22Rv1 (cell line): ENCODE data around the gene SIRPD.

Source experiments
- H3K27ac ChIP-seq: fragments of 450-650 bp; 2 replicates; pipeline ENCODE4 v1.5.1; 2017
- ZFX ChIP-seq: fragments of 450-650 bp; IDR thresholded peaks from 2 replicates; pipeline ENCODE4 v1.6.1; 2017; ENCODE audit warnings: antibody characterized with exemption, borderline replicate concordance
- TF ChIP-seq, protein P1 (sequence below): fragments of 450-650 bp; IDR thresholded peaks from 2 replicates; pipeline ENCODE4 v1.5.1; 2017; ENCODE audit warnings: mild to moderate bottlenecking

The SIRPD gene

DNA sequence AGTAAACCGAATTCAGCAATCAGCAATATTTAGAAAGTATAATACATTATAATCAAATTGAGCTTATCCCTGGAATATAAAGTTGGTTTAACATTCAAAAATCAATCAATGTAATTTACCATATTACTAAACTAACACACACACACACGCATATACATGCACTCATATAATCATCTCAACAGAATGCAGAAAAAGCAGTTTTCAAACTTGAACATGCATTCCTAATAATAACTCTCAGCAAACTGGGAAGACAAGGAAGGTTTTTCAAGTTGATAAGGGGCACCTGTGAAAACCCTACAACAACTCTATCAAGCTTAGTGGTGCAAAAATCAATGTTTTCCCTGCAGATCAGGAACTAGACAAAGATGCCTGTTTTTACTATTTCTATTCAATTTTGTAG lies 70.9 kb downstream of the SIRPD start:
- no peak overlapping the region for H3K27ac ChIP-seq
- no peak for TF ChIP-seq ZFX
- TF ChIP-seq, protein P1, sequence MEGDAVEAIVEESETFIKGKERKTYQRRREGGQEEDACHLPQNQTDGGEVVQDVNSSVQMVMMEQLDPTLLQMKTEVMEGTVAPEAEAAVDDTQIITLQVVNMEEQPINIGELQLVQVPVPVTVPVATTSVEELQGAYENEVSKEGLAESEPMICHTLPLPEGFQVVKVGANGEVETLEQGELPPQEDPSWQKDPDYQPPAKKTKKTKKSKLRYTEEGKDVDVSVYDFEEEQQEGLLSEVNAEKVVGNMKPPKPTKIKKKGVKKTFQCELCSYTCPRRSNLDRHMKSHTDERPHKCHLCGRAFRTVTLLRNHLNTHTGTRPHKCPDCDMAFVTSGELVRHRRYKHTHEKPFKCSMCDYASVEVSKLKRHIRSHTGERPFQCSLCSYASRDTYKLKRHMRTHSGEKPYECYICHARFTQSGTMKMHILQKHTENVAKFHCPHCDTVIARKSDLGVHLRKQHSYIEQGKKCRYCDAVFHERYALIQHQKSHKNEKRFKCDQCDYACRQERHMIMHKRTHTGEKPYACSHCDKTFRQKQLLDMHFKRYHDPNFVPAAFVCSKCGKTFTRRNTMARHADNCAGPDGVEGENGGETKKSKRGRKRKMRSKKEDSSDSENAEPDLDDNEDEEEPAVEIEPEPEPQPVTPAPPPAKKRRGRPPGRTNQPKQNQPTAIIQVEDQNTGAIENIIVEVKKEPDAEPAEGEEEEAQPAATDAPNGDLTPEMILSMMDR, result no peak

DNA sequence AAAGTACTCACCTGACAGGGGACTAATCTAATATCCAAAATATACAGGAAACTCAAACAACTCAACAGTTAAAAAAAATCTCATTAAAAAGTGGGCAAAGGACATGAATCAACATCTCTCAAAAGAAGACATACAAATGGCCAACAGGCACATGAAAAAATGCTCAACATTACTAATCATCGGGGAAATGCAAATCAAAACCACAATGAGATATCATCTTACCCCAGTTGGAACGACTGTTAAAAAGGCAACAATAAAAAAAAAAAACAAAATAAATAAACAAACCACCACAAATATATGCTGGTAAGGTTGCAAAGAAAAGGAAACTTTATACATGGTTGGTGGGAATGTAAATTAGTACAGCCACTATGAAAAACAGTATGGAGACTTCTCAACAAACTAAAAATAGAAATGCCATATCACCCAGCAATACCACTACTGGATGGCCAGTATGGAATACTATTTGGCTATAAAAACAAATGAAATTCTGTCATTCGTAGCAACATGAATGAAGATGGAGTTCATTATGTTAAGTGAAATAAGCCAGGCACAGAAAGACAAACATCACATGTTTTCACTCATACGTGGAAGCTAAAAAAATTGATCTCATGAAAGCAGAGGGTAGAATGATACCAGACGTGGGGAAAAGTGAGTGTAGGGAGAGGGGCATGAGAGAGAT lies 72.9 kb downstream of the SIRPD start:
- no peak for TF ChIP-seq ZFX
- TF ChIP-seq, protein P1, result no peak
- no peak overlapping the region for H3K27ac ChIP-seq
